SJCRH30 (cell line): ENCODE measurements around the gene ZNF343. TPM values are rescaled to one million over a fixed set of nuclear protein-coding genes. Genes with fewer than 3 reads are reported as not detected.
"Not testable (repeated sequence)": the region's sequence is repeated elsewhere in the genome, so short reads cannot be mapped to it uniquely, and the experiment has no call there.

ENCODE experiments used
- DNase-seq, 2 experiments: peaks; one replicate each; pipeline ENCODE4 v3.0.0-alpha.2; 2015 to 2020
- H3K27ac ChIP-seq: fragments of 250-450 bp; sonication (Bioruptor Pico); 2 replicates; pipeline ENCODE4 v1.5.1; 2020; ENCODE audit warnings: mild to moderate bottlenecking, moderate library complexity
- H3K27me3 ChIP-seq: fragments of 250-450 bp; sonication (Bioruptor Pico); 2 replicates; pipeline ENCODE4 v1.5.1; 2020; ENCODE audit warnings: mild to moderate bottlenecking, moderate library complexity
- H3K36me3 ChIP-seq: fragments of 250-450 bp; sonication (Bioruptor Pico); 2 replicates; pipeline ENCODE4 v1.5.1; 2020; ENCODE audit warnings: mild to moderate bottlenecking, moderate library complexity
- H3K4me1 ChIP-seq: fragments of 250-450 bp; sonication (Bioruptor Pico); 2 replicates; pipeline ENCODE4 v1.5.1; 2020; ENCODE audit warnings: mild to moderate bottlenecking, moderate library complexity
- H3K4me3 ChIP-seq: fragments of 250-450 bp; sonication (Bioruptor Pico); 2 replicates; pipeline ENCODE4 v1.5.1; 2020; ENCODE audit warnings: mild to moderate bottlenecking, moderate library complexity
- H3K9me3 ChIP-seq: fragments of 250-450 bp; sonication (Bioruptor Pico); replicated peaks from 2 replicates; pipeline ENCODE4 v1.5.1; 2020; ENCODE audit warnings: mild to moderate bottlenecking, moderate library complexity
- total RNA-seq: library from RNA; depleted of rRNA; stranded (reverse); fragments of >200 nt; shearing (Covaris generic); gene quantifications from 2 replicates; pipeline ENCODE4 v1.2.3, GENCODE V29; 2014

ZNF343 gene
- total RNA-seq, 1 experiment from 2014 or later, result 12.5 TPM

DNA sequence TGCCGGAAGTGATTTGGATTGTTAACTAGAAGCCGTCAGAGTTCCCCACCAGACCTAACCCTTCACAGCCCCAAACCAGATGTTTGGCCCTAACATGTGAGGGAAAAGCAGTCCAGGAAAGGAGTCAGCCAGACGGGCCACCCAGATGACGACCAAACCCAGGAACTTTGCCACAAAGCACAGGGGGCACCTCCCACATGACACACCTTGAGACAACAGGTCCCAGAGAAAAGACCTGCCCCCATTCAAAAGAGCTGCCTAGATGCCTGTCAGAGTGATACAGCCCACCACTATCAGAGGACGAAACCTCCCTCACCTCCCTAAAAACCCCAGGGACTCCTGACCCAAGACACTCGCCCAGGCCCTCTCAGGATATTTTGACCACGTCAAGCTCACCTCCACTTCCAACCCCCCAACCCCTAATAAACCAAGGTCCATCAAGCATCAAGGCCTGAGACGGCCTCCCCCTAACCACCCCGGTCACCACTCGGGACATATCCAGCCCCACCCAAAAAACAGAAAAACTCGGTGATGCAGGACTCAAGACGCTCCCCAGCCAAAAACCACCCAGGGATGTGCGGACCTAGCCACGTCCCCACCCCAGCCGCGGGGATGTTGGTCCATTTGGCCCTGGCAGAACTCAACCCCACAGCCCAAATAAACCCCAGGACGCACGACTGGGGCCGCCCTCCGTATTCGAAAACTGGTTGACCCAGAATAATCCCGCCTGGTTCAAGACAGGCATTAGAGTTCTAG, 662 bp downstream of the ZNF343 start:
- Histone ChIP-seq H3K4me3 (peak overlapping the region; percentile 74), H3K36me3 (no peaks in the 10 kb centered on the region), H3K27me3 (no peaks in the 10 kb centered on the region), H3K27ac (peak overlapping the region; percentile 81), H3K9me3 (no peaks in the 10 kb centered on the region), H3K4me1 (no peaks in the 10 kb centered on the region)
- DNase-seq, result no peak

DNA sequence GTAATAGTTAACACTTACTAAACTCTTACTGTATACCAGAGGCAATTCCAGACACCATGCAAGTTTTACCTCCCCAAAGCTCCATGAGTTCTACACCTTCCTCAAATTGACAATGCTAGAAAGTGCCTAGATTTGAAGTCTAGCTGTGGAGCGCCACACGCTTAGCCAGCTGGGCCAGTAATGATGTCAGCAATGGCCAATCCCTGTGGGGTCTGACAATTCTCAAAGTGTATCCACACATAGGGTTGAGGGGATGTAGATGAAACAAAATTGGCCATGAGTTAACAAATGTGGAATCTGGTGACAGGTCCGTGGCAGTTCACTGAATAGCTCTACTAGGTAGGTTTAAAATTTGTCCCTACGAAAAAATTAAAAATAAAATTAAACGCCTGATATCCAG, 1.3 kb downstream of the ZNF343 start:
- no peak for DNase-seq

GRCh38 chr20:2506426-2506825, 2.3 kb downstream of the ZNF343 start:
- H3K27me3 ChIP-seq, H3K27ac ChIP-seq, DNase-seq, H3K4me3 ChIP-seq, H3K9me3 ChIP-seq, H3K36me3 ChIP-seq, H3K4me1 ChIP-seq: not testable (repeated sequence)

More for the DNA sequence above, 1.3 kb downstream of the ZNF343 start:
- peaks cover 4% of the 10 kb centered on the region; the same call in 1 of the 2 replicates for H3K9me3 ChIP-seq
- no peaks in the 10 kb centered on the region for H3K36me3 ChIP-seq
- no peak overlapping the region; the same call in 1 of the 2 replicates for H3K4me3 ChIP-seq
- H3K27ac ChIP-seq, result no peak overlapping the region
- no peaks in the 10 kb centered on the region for H3K27me3 ChIP-seq
- H3K4me1 ChIP-seq, result no peaks in the 10 kb centered on the region

DNA sequence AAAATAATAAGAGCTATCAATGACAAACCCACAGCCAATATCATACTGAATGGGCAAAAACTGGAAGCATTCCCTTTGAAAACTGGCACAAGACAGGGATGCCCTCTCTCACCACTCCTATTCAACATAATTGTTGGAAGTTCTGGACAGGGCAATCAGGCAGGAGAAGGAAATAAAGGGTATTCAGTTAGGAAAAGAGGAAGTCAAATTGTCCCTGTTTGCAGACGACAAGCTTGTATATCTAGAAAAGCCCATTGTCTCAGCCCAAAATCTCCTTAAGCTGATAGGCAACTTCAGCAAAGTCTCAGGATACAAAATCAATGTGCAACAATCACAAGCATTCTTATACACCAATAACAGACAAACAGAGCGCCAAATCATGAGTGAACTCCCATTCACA, 3.9 kb downstream of the ZNF343 start:
- not testable (repeated sequence) for DNase-seq, H3K27me3 ChIP-seq, H3K36me3 ChIP-seq, H3K4me3 ChIP-seq, H3K4me1 ChIP-seq, H3K9me3 ChIP-seq, H3K27ac ChIP-seq

DNA sequence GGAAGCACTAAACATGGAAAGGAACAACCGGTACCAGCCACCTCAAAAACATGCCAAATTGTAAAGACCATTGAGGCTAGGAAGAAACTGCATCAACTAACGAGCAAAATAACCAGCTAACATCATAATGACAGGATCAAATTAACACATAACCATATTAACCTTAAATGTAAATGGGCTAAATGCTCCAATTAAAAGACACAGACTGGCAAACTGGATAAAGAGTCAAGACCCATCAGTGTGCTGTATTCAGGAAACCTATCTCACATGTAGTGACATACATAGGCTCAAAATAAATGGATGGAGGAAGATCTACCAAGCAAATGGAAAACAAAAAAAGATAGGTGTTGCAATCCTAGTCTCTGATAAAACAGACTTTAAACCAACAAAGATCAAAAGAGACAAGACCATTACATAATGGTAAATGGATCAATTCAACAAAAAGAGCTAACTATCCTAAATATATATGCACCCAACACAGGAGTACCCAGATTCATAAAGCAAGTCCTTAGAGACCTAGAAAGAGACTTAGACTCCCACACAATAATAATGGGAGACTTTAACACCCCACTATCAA, 5.8 kb downstream of the ZNF343 start:
- H3K36me3 ChIP-seq, result peaks cover 11% of the 10 kb centered on the region
- H3K9me3 ChIP-seq, DNase-seq, H3K27ac ChIP-seq, H3K4me1 ChIP-seq, H3K27me3 ChIP-seq, H3K4me3 ChIP-seq: not testable (repeated sequence)

- DNase-seq, result no peak
Observed at GRCh38 chr20:2485661-2486060, 23.1 kb downstream of the ZNF343 start.

DNA sequence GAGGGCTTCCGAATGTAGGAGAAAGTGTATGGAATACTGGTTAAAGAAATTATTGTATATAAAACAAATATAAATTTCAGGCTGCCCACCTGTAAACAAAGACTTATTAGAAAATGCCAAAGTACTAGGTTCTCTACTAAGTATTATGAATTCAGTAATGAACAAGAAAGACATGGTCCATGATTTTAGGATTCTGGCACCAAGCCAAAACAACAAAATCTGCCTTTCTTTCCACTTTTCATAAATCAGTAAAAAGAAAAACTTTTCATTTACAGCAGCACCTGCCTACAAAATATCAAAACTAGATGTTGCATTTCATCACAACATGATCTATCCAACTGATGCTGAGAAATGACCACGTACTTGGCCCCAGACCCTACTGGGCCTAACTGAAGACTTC, 23.6 kb downstream of the ZNF343 start:
- H3K27ac ChIP-seq, result no peak overlapping the region

More at GRCh38 chr20:2485661-2486060, 23.1 kb downstream of the ZNF343 start:
- Histone ChIP-seq H3K4me3 (no peak overlapping the region), H3K9me3 (no peaks in the 10 kb centered on the region), H3K4me1 (no peaks in the 10 kb centered on the region), H3K27ac (no peak overlapping the region), H3K36me3 (peaks cover 33% of the 10 kb centered on the region), H3K27me3 (no peaks in the 10 kb centered on the region)

GRCh38 chr20:2483504-2483903, 25.2 kb downstream of the ZNF343 start:
- Histone ChIP-seq H3K27me3 (no peaks in the 10 kb centered on the region), H3K4me3 (no peak overlapping the region), H3K27ac (no peak overlapping the region), H3K4me1 (no peaks in the 10 kb centered on the region), H3K36me3 (peaks cover 28% of the 10 kb centered on the region), H3K9me3 (no peaks in the 10 kb centered on the region)
- no peak for DNase-seq

More for the DNA sequence above, 23.6 kb downstream of the ZNF343 start:
- no peak for DNase-seq
- Histone ChIP-seq H3K36me3 (peaks cover 33% of the 10 kb centered on the region), H3K27me3 (no peaks in the 10 kb centered on the region), H3K9me3 (no peaks in the 10 kb centered on the region), H3K4me3 (no peak overlapping the region), H3K4me1 (no peaks in the 10 kb centered on the region)

- DNase-seq, result no peak
- Histone ChIP-seq H3K27me3 (no peaks in the 10 kb centered on the region), H3K4me3 (no peak overlapping the region), H3K36me3 (peaks cover 27% of the 10 kb centered on the region), H3K9me3 (no peaks in the 10 kb centered on the region), H3K4me1 (no peaks in the 10 kb centered on the region), H3K27ac (no peak overlapping the region)
Observed at GRCh38 chr20:2480381-2480780, 28.3 kb downstream of the ZNF343 start.

- no peak overlapping the region for H3K4me3 ChIP-seq
- no peaks in the 10 kb centered on the region for H3K9me3 ChIP-seq
- no peak overlapping the region for H3K27ac ChIP-seq
- H3K27me3 ChIP-seq, result no peaks in the 10 kb centered on the region
- no peak for DNase-seq
- no peaks in the 10 kb centered on the region; the same call in 1 of the 2 replicates for H3K36me3 ChIP-seq
- H3K4me1 ChIP-seq, result no peaks in the 10 kb centered on the region
Observed at GRCh38 chr20:2476742-2477615, 31.7 kb downstream of the ZNF343 start.

DNA sequence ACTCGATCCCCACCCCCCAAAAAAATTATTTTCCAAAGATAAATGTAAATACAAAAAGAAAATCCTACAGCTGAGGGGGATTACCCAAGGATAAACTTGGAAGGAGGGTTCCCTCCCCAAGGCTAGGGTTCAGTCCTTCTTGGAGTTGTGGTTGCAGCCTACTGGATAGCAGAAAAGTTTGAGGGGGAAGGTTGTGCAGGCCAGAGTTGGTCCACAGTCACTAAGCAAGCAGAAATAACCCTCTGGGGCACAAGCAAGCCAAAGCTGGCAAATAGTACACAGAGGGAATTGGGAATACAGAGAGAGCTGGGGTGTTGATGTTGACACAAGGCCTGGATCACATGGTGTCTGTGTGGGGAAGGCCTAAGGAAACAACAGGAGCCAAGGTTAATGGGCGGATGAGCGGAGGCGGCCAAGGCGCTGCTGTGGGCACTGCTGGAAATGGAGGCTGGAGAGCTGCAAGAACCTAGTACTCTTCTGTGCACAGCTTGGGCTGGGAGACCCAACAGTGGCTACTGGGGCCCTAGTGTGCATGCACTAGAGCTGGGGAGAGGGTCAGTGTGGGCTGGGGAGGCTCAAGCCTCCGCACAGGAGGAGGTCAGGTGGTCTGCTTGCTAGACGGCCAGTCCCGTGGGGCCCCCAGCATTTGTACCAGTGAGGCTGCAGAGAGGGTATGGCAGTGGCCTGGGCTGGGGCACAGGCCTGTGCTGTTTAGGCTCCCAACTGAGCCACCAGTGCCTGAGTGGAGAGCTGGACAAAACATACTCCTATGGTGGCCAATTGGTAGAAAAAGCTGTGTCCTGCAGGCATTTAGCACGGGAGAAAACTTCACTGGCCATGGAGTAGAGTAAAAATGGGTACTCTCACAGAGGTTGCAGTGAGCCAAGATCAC, 32.6 kb downstream of the ZNF343 start:
- Histone ChIP-seq H3K36me3 (no peaks in the 10 kb centered on the region), H3K27me3 (no peaks in the 10 kb centered on the region), H3K4me3 (no peak overlapping the region), H3K9me3 (no peaks in the 10 kb centered on the region), H3K27ac (no peak overlapping the region), H3K4me1 (no peaks in the 10 kb centered on the region)
- DNase-seq, result no peak

DNA sequence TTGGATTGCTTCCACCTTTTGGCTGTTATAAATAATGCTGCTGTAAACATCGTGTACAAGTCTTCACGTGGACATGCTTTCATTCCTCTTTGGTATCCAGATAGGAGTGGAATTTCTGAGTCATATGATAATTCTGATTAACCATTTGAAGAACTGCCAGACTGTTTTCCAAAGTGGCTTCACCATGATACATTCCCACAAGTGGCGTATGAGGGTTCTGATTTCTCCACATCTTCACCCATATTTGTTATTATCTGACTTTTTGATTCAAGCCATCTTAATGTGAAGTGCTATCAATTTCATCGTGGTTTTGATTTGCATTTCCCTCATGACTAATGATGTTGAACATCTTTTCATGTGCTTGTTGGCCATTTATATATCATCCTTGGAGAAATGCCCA, 35.2 kb downstream of the ZNF343 start:
- Histone ChIP-seq H3K27ac (no peak overlapping the region), H3K9me3 (no peaks in the 10 kb centered on the region), H3K4me3 (no peak overlapping the region), H3K36me3 (peaks cover 13% of the 10 kb centered on the region), H3K4me1 (peaks cover 3% of the 10 kb centered on the region; the same call in 1 of the 2 replicates), H3K27me3 (no peaks in the 10 kb centered on the region)
- no peak for DNase-seq

GRCh38 chr20:2470423-2471193, 38.1 kb downstream of the ZNF343 start, which contains the start of gene SNRPB:
TSS of gene SNRPB (minus strand) at chr20:2470789. CDS start at chr20:2470690, 99 bp downstream.
- Histone ChIP-seq H3K9me3 (no peaks in the 10 kb centered on the region), H3K27me3 (no peaks in the 10 kb centered on the region), H3K27ac (peak within 1 kb of the TSS; percentile 96), H3K4me1 (peaks cover 3% of the 10 kb centered on the region; the same call in 1 of the 2 replicates), H3K4me3 (peak within 1 kb of the TSS; percentile 87), H3K36me3 (peaks cover 42% of the 10 kb centered on the region)
- DNase-seq, result peak; percentile 98 to 99
